MM.1S (cell line): ENCODE data around the gene HIPK3.
"Not testable (repeated sequence)": the region's sequence is repeated elsewhere in the genome, so short reads cannot be mapped to it uniquely, and the experiment has no call there.

Source experiments
- DNase-seq: peaks from one replicate; pipeline ENCODE4 v3.0.0-alpha.2; 2015
- H2AFZ ChIP-seq: fragments of 300-600 bp; sonication (generic); 2 replicates; pipeline ENCODE4 v1.6.0; 2016; ENCODE audit warnings: antibody characterized with exemption, low read length
- H3F3A ChIP-seq: fragments of 300-600 bp; sonication (generic); 2 replicates; pipeline ENCODE4 v1.6.1; 2016; ENCODE audit warnings: mild to moderate bottlenecking, antibody characterized with exemption, low read length, moderate library complexity, mixed read lengths; ENCODE audit not compliant: insufficient read depth
- H3K27ac ChIP-seq: fragments of 300-600 bp; sonication (generic); 2 replicates; pipeline ENCODE4 v1.5.1; 2016; ENCODE audit warnings: mild to moderate bottlenecking, low read length
- H3K27me3 ChIP-seq: fragments of 300-600 bp; sonication (generic); replicated peaks from 2 replicates; pipeline ENCODE4 v1.6.0; 2016; ENCODE audit warnings: low read length; ENCODE audit not compliant: insufficient read depth
- H3K36me3 ChIP-seq: fragments of 300-600 bp; sonication (generic); replicated peaks from 2 replicates; pipeline ENCODE4 v1.6.1; 2016; ENCODE audit warnings: mild to moderate bottlenecking, low read length, mixed read lengths; ENCODE audit not compliant: insufficient read depth
- H3K4me1 ChIP-seq: fragments of 300-600 bp; sonication (generic); 2 replicates; pipeline ENCODE4 v1.6.1; 2016; ENCODE audit warnings: low read length, mixed read lengths
- H3K4me2 ChIP-seq: fragments of 300-600 bp; sonication (generic); 2 replicates; pipeline ENCODE4 v1.6.0; 2016; ENCODE audit warnings: low read depth, low read length
- H3K4me3 ChIP-seq: fragments of 300-600 bp; sonication (generic); 2 replicates; pipeline ENCODE4 v1.5.1; 2016; ENCODE audit warnings: low read length, mixed read lengths
- H3K79me2 ChIP-seq: fragments of 300-600 bp; sonication (generic); 2 replicates; pipeline ENCODE4 v1.6.1; 2016; ENCODE audit warnings: mixed run types, low read length, mixed read lengths
- H3K9ac ChIP-seq: fragments of 300-600 bp; sonication (generic); 2 replicates; pipeline ENCODE4 v1.6.1; 2016; ENCODE audit warnings: low read length, mixed read lengths
- H3K9me2 ChIP-seq: fragments of 300-600 bp; sonication (generic); replicated peaks from 2 replicates; pipeline ENCODE4 v1.6.1; 2016; ENCODE audit warnings: mild to moderate bottlenecking, low read length, mixed read lengths; ENCODE audit not compliant: insufficient read depth
- H3K9me3 ChIP-seq: fragments of 300-600 bp; sonication (generic); replicated peaks from 2 replicates; pipeline ENCODE4 v1.6.1; 2016; ENCODE audit warnings: mild to moderate bottlenecking, low read length, mixed read lengths; ENCODE audit not compliant: insufficient read depth
- H4K20me1 ChIP-seq: fragments of 300-600 bp; sonication (generic); 2 replicates; pipeline ENCODE4 v1.6.1; 2016; ENCODE audit warnings: mild to moderate bottlenecking, low read length, moderate library complexity, mixed read lengths; ENCODE audit not compliant: insufficient read depth
- CTCF ChIP-seq: fragments of 300-600 bp; sonication (generic); IDR thresholded peaks from 2 replicates; pipeline ENCODE4 v1.5.1; 2016; ENCODE audit warnings: antibody characterized with exemption, low read length, mixed read lengths
- EZH2 ChIP-seq: fragments of 300-600 bp; sonication (generic); optimal IDR thresholded peaks from 2 replicates; pipeline ENCODE3; 2017; ENCODE audit warnings: low read depth, mild to moderate bottlenecking, antibody characterized with exemption, low read length, mixed read lengths
- EZH2phosphoT487 ChIP-seq: fragments of 300-600 bp; sonication (generic); IDR thresholded peaks from 2 replicates; pipeline ENCODE4 v1.6.1; 2018; ENCODE audit warnings: antibody characterized with exemption, low read length

The HIPK3 gene

GRCh38 chr11:33259869-33260268, 2.7 kb downstream of the HIPK3 start:
- peak overlapping the region; percentile 99; the same call in 1 of the 2 replicates for H3K9ac ChIP-seq
- no peaks in the 10 kb centered on the region for H3K36me3 ChIP-seq
- H3K4me1 ChIP-seq = peaks cover 10% of the 10 kb centered on the region; the same call in 1 of the 2 replicates
- peaks cover 19% of the 10 kb centered on the region for H3F3A ChIP-seq
- H3K4me3 ChIP-seq = peak overlapping the region; percentile 93
- H4K20me1 ChIP-seq = 0 out of 2 replicates have a peak, but pooled peaks cover 6% of the 10 kb centered on the region
- no peaks in the 10 kb centered on the region for H3K9me3 ChIP-seq
- no peaks in the 10 kb centered on the region for H3K27me3 ChIP-seq
- H3K79me2 ChIP-seq = peaks cover 74% of the 10 kb centered on the region
- peak overlapping the region; percentile 88; the same call in 1 of the 2 replicates for H3K27ac ChIP-seq
- no peak overlapping the region for H2AFZ ChIP-seq
- TF ChIP-seq EZH2 = no peak
- no peak for TF ChIP-seq CTCF
- TF ChIP-seq EZH2phosphoT487 = no peak
- peak overlapping the region; percentile 48 for H3K4me2 ChIP-seq
- no peak for DNase-seq
- H3K9me2 ChIP-seq = no peaks in the 10 kb centered on the region

GRCh38 chr11:33261350-33261749, 4.2 kb downstream of the HIPK3 start:
- H4K20me1 ChIP-seq, H3K4me2 ChIP-seq, H3K9me3 ChIP-seq, H3K36me3 ChIP-seq, H3K9ac ChIP-seq, H3K27me3 ChIP-seq, H3K27ac ChIP-seq, H3K9me2 ChIP-seq, H2AFZ ChIP-seq, H3K4me3 ChIP-seq, DNase-seq: not testable (repeated sequence)
- Histone ChIP-seq H3K79me2 (peaks cover 89% of the 10 kb centered on the region), H3F3A (peaks cover 19% of the 10 kb centered on the region), H3K4me1 (peaks cover 10% of the 10 kb centered on the region; the same call in 1 of the 2 replicates)

GRCh38 chr11:33262011-33262645, 4.9 kb downstream of the HIPK3 start:
- H3K4me2 ChIP-seq = no peak overlapping the region
- peaks cover 10% of the 10 kb centered on the region; the same call in 1 of the 2 replicates for H3K4me1 ChIP-seq
- 0 out of 2 replicates have a peak, but pooled peaks cover 6% of the 10 kb centered on the region for H4K20me1 ChIP-seq
- peaks cover 96% of the 10 kb centered on the region for H3K79me2 ChIP-seq
- DNase-seq = no peak
- peaks cover 19% of the 10 kb centered on the region for H3F3A ChIP-seq
- H3K4me3 ChIP-seq = no peak overlapping the region
- H3K27ac ChIP-seq = no peak overlapping the region
- no peaks in the 10 kb centered on the region for H3K9me3 ChIP-seq
- TF ChIP-seq CTCF = no peak
- TF ChIP-seq EZH2 = no peak
- no peak for TF ChIP-seq EZH2phosphoT487
- no peaks in the 10 kb centered on the region for H3K9me2 ChIP-seq
- no peaks in the 10 kb centered on the region for H3K36me3 ChIP-seq
- no peak overlapping the region for H2AFZ ChIP-seq
- no peaks in the 10 kb centered on the region for H3K27me3 ChIP-seq
- H3K9ac ChIP-seq = no peak overlapping the region

GRCh38 chr11:33263549-33263948, 6.4 kb downstream of the HIPK3 start:
- Histone ChIP-seq H3K27me3 (no peaks in the 10 kb centered on the region), H3K79me2 (peaks cover 96% of the 10 kb centered on the region), H3K4me1 (peaks cover 10% of the 10 kb centered on the region; the same call in 1 of the 2 replicates)

More at GRCh38 chr11:33263549-33263948, 6.4 kb downstream of the HIPK3 start:
- Histone ChIP-seq H3K9me2 (no peaks in the 10 kb centered on the region), H3K36me3 (no peaks in the 10 kb centered on the region), H3F3A (peaks cover 8% of the 10 kb centered on the region), H3K4me3 (no peak overlapping the region), H2AFZ (no peak overlapping the region), H4K20me1 (peaks cover 6% of the 10 kb centered on the region; the same call in 1 of the 2 replicates), H3K27ac (no peak overlapping the region), H3K4me2 (no peak overlapping the region), H3K9ac (no peak overlapping the region), H3K9me3 (no peaks in the 10 kb centered on the region)
- no peak for DNase-seq
- no peak for TF ChIP-seq CTCF
- no peak for TF ChIP-seq EZH2
- TF ChIP-seq EZH2phosphoT487 = no peak
